PFSK-1 (cell line): ENCODE measurements around the gene OR2W3.

Experiments
- POLR2AphosphoS5 ChIP-seq: IDR thresholded peaks from 2 replicates; pipeline ENCODE4 v1.6.1; 2012; ENCODE audit warnings: low read depth, mild to moderate bottlenecking, control low read depth, low read length, moderate library complexity
- REST ChIP-seq, 2 experiments: IDR thresholded peaks; 2 replicates each; pipeline versions ENCODE4 v1.6.1 to v1.8.0; 2011 to 2012; ENCODE audit warnings: low read depth in 2 of 2, low read length in 2 of 2, control low read depth in 1 of 2, inconsistent platforms in 1 of 2, mild to moderate bottlenecking in 1 of 2, moderate library complexity in 1 of 2; ENCODE audit not compliant: insufficient read depth in 1 of 2
- SIN3A ChIP-seq: IDR thresholded peaks from 2 replicates; pipeline ENCODE4 v1.6.1; 2012; ENCODE audit warnings: mild to moderate bottlenecking, low read length, moderate library complexity, borderline replicate concordance; ENCODE audit not compliant: insufficient read depth
- TAF1 ChIP-seq: IDR thresholded peaks from 2 replicates; pipeline ENCODE4 v1.6.1; 2012; ENCODE audit warnings: low read length, control low read depth, borderline replicate concordance; ENCODE audit not compliant: insufficient read depth

GRCh38 chr1:247933989-247934388 lies 38.6 kb downstream of the OR2W3 start:
- TF ChIP-seq POLR2AphosphoS5 = no peak
- no peak for TF ChIP-seq SIN3A
- TF ChIP-seq TAF1 = no peak
- TF ChIP-seq REST (IDR thresholded peaks at IDR 0.05; ENCODE audit: insufficient read depth in 1 of 2, low read depth in 2 of 2, low read length in 2 of 2) = no peak
